Heart left ventricle (tissue), 13 donors: ENCODE results near the gene USP2.

ENCODE experiments used
- POLR2A ChIP-seq, 2 donors: fragments of 450-650 bp; IDR thresholded peaks; one replicate each; pipeline ENCODE4 v1.6.1; 2017; ENCODE audit warnings: antibody characterized with exemption in 2 of 2, mild to moderate bottlenecking in 2 of 2, moderate library complexity in 2 of 2
- TF ChIP-seq, protein P1 (sequence below), 12 donors: fragments of 200-600 bp; sonication (generic) in 4 of 12; IDR thresholded peaks; one replicate each; pipeline versions ENCODE4 v1.5.0 to v1.8.0; 2018 to 2022; ENCODE audit warnings: antibody characterized with exemption in 12 of 12, mild to moderate bottlenecking in 5 of 12
- donor health status: ischemic (EF 13 %, LVEDD 7.1; RV severe dilation, severe dysfunction).
- donor health status: DM: no; HTN: yes; CAD: no.
- donor health status: DM: no; HTN: no; CAD: no.
- donor health status: ischemic (EF 25% LVEDD 6.9; RV normal size, moderate dysfunction).
- donor health status: ischemic (EF 25% LVEDD 5.7; RV mildly dilated, moderate dysfunction).
- donor health status: ischemic (EF 35%, LVEDD 5.7; RV mildly dilated, moderate dysfunction).
- donor health status: nonischemic (EF 11% LVEDD 7.7; RV severe dilation, severe dysfunction).
- donor health status: DM: yes; HTN: yes; CAD: no.
- donor health status: PGD.
- donor health status: ischemic (EF 29% LVEDD 5.4; RV normal size, mild dysfunction).
- donor health status: nonischemic (EF 23%, LVEDD 6.1; RV moderate dilation, normal function).

- TF ChIP-seq, protein P1, sequence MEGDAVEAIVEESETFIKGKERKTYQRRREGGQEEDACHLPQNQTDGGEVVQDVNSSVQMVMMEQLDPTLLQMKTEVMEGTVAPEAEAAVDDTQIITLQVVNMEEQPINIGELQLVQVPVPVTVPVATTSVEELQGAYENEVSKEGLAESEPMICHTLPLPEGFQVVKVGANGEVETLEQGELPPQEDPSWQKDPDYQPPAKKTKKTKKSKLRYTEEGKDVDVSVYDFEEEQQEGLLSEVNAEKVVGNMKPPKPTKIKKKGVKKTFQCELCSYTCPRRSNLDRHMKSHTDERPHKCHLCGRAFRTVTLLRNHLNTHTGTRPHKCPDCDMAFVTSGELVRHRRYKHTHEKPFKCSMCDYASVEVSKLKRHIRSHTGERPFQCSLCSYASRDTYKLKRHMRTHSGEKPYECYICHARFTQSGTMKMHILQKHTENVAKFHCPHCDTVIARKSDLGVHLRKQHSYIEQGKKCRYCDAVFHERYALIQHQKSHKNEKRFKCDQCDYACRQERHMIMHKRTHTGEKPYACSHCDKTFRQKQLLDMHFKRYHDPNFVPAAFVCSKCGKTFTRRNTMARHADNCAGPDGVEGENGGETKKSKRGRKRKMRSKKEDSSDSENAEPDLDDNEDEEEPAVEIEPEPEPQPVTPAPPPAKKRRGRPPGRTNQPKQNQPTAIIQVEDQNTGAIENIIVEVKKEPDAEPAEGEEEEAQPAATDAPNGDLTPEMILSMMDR (IDR thresholded peaks at IDR 0.05): no peak
- no peak for TF ChIP-seq POLR2A (IDR thresholded peaks at IDR 0.05)
Observed at GRCh38 chr11:119421351-119421750, 39.9 kb upstream of the USP2 start.
